Measurements from ENCODE around the gene PTCH2. TPM values are rescaled to one million over a fixed set of nuclear protein-coding genes. Genes with fewer than 3 reads are reported as not detected.
A peak's percentile ranks its signal among the peaks of the same experiment; 100 is the strongest.
"Not testable (repeated sequence)": the region's sequence is repeated elsewhere in the genome, so short reads cannot be mapped to it uniquely, and the experiment has no call there.

PTCH2 gene
- total and polyA plus RNA-seq, 2 donors (not counting 1 experiment from before 2014, with no cell fraction given), result 1.3 to 1.7 TPM

- no peaks in the 10 kb centered on the region for H3K4me1 Mint-ChIP-seq
- no peaks in the 10 kb centered on the region for H3K9me3 Mint-ChIP-seq (ENCODE audit: insufficient read depth)
- no peaks in the 10 kb centered on the region for H4K20me1 ChIP-seq (ENCODE audit: control insufficient read depth, insufficient read depth, low read length, poor library complexity, severe bottlenecking)
- no peaks in the 10 kb centered on the region for H3K79me2 ChIP-seq (ENCODE audit: control insufficient read depth, insufficient read depth, low read length)
- no peak overlapping the region for H3K27ac ChIP-seq (ENCODE audit: low read length in 2 of 2)
- H3K9ac ChIP-seq (ENCODE audit: low read length), result no peak overlapping the region
- peaks cover 0 to 4% (median 0%) of the 10 kb centered on the region in 3 donors for H3K9me3 ChIP-seq (ENCODE audit: control extremely low read depth in 1 of 3, control insufficient read depth in 2 of 3, insufficient read depth in 1 of 3, low read length in 2 of 3)
- DNase-seq (no peak), ATAC-seq (ENCODE audit: low read depth) (no peak)
- H3K4me3 Mint-ChIP-seq, result no peak overlapping the region
- H3K4me3 ChIP-seq (ENCODE audit: control extremely low read depth in 1 of 5, extremely low read depth in 1 of 5, insufficient read depth in 1 of 5, low read depth in 2 of 5, low read length in 4 of 5), result no peak overlapping the region
- no peak overlapping the region for H3K4me2 ChIP-seq (replicated peaks; ENCODE audit: low read depth, low read length, poor library complexity, severe bottlenecking)
- intact Hi-C loops (cut with micrococcal nuclease), result no loop called here
- H3K27me3 Mint-ChIP-seq, result no peaks in the 10 kb centered on the region
- TF ChIP-seq EZH2 (IDR thresholded peaks at IDR 0.05; ENCODE audit: borderline replicate concordance, insufficient read depth, low read depth, low read length, poor library complexity, severe bottlenecking) (no peak), CTCF (IDR thresholded peaks at IDR 0.05) (no peak)
- ChIA-PET POLR2A (interaction anchor here (0.7 kb wide), 1 partner anchor 102 kb away, joined by 3 read pairs; no protein-coding TSS in a partner anchor), CTCF (interaction anchor here (1.0 to 2.2 kb wide), 5 partner anchors 9 to 97 kb away, joined by 3 to 10 read pairs (median 3); partner anchors contain the start of gene PLK3)
- peak overlapping the region; percentile 32 for H2AFZ ChIP-seq (ENCODE audit: insufficient read depth, low read depth, low read length, poor library complexity, severe bottlenecking)
- H3K27me3 ChIP-seq (replicated peaks in 1 of 4; ENCODE audit: control extremely low read depth in 1 of 4, control insufficient read depth in 3 of 4, insufficient read depth in 4 of 4, low read length in 3 of 4), result no peaks in the 10 kb centered on the region
- H3K27ac Mint-ChIP-seq, result no peak overlapping the region
- no peaks in the 10 kb centered on the region for H3K4me1 ChIP-seq (ENCODE audit: control insufficient read depth in 2 of 2, insufficient read depth in 2 of 2, low read length in 2 of 2)
- no peaks in the 10 kb centered on the region for H3K36me3 ChIP-seq (replicated peaks in 1 of 2; ENCODE audit: control extremely low read depth in 1 of 2, control insufficient read depth in 1 of 2, extremely low read depth in 1 of 2, insufficient read depth in 2 of 2, low read length in 1 of 2)
- WGBS (ENCODE audit: insufficient coverage), result 38% methylated on average over 22 of the region's 24 CpGs
These were observed 16.5 kb downstream of the PTCH2 start for GRCh38 chr1:44826375-44827196.

GRCh38 chr1:44824392-44824791 lies 18.7 kb downstream of the PTCH2 start:
- H4K20me1 ChIP-seq (ENCODE audit: control insufficient read depth, insufficient read depth, low read length, poor library complexity, severe bottlenecking); H3K9ac ChIP-seq (ENCODE audit: low read length); H3K79me2 ChIP-seq (ENCODE audit: control insufficient read depth, insufficient read depth, low read length); H3K9me3 ChIP-seq (ENCODE audit: control extremely low read depth in 1 of 3, control insufficient read depth in 2 of 3, insufficient read depth in 1 of 3, low read length in 2 of 3); H3K4me3 ChIP-seq (ENCODE audit: control extremely low read depth in 1 of 5, extremely low read depth in 1 of 5, insufficient read depth in 1 of 5, low read depth in 2 of 5, low read length in 4 of 5); H3K27me3 ChIP-seq (replicated peaks in 1 of 4; ENCODE audit: control extremely low read depth in 1 of 4, control insufficient read depth in 3 of 4, insufficient read depth in 4 of 4, low read length in 3 of 4); intact Hi-C loops (cut with micrococcal nuclease); H3K27ac Mint-ChIP-seq; H3K36me3 ChIP-seq (replicated peaks in 1 of 2; ENCODE audit: control extremely low read depth in 1 of 2, control insufficient read depth in 1 of 2, extremely low read depth in 1 of 2, insufficient read depth in 2 of 2, low read length in 1 of 2); H3K27ac ChIP-seq (ENCODE audit: low read length in 2 of 2); H3K9me3 Mint-ChIP-seq (ENCODE audit: insufficient read depth); ATAC-seq (ENCODE audit: low read depth); H3K27me3 Mint-ChIP-seq; H3K4me3 Mint-ChIP-seq; H2AFZ ChIP-seq (ENCODE audit: insufficient read depth, low read depth, low read length, poor library complexity, severe bottlenecking); DNase-seq; H3K4me2 ChIP-seq (replicated peaks; ENCODE audit: low read depth, low read length, poor library complexity, severe bottlenecking): not testable (repeated sequence)
- peaks cover 8 to 11% of the 10 kb centered on the region in 2 donors for H3K4me1 ChIP-seq (ENCODE audit: control insufficient read depth in 2 of 2, insufficient read depth in 2 of 2, low read length in 2 of 2)
- 100% methylated on average over 3 of the region's 6 CpGs for WGBS (ENCODE audit: insufficient coverage)
- CTCF ChIA-PET, result interaction anchor here (2.1 kb wide), 1 partner anchor 24 kb away, joined by 7 read pairs; the partner anchor contains the start of gene PLK3
- POLR2A ChIA-PET, result interaction anchor here (0.6 kb wide), 1 partner anchor 16 kb away, joined by 3 read pairs; no protein-coding TSS in a partner anchor
- H3K4me1 Mint-ChIP-seq, result peaks cover 18% of the 10 kb centered on the region
